ENCODE measurements around the gene BAIAP2L2.
"Not testable (repeated sequence)": the region's sequence is repeated elsewhere in the genome, so short reads cannot be mapped to it uniquely, and the experiment has no call there.

BAIAP2L2 gene

DNA sequence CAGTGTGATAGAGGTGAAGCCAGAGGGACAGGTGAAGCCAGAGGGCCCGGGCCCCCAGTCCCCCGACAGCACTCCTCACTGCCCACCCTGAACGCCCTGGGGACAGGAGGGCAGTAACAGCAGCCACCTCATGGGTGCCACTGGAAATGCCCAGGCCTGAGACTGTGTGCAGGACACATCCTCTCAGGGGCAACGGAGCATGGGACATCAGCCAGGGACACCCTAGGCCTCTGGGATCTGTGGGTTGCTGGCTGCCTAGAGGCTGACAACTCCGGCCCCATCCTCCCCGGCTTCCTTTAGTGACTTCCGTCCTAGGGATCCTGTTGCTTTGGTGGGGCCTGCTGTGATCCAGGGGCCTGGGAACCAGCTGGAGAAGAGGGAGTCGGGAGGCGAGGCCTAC lies 17.4 kb upstream of the BAIAP2L2 start:
- no peak for DNase-seq (ENCODE audit: low read depth)

DNA sequence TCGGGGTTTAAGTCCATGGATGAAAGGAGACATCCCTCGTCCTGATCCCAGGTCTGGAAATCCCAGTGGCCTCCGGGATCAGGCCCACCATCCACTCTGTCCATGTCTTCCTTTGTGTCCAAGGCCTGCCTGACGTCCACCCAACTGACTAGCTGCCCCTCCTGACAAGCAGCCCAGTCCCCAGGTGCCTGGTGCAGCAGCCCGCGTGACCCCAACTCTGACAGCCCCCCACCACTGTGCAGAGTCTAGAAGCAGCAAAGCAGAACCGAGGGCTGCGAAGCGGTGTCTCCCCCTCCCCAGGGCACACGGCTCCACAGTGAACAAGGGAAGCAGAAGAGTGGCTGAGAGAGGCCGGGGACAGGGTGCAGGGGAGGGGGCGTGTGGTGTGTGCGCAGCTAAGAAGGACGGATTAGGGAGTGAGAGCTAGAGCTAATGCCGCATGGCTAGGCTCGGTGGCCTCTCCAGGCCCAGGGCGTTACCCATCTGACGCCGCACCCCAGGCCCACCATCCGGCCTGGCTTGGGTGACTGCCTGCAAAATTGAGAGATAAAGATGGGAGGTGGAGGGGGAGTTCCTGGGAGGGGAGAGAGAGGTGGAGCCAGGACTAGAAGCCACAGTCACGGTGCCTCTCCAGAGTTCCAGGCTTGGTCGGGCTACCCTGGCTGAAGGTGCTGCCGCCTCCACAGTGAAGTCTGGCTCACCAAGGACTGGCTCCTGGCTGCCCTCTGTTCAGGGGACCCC lies 16.6 kb upstream of the BAIAP2L2 start:
- no peak for DNase-seq (ENCODE audit: low read depth)

DNA sequence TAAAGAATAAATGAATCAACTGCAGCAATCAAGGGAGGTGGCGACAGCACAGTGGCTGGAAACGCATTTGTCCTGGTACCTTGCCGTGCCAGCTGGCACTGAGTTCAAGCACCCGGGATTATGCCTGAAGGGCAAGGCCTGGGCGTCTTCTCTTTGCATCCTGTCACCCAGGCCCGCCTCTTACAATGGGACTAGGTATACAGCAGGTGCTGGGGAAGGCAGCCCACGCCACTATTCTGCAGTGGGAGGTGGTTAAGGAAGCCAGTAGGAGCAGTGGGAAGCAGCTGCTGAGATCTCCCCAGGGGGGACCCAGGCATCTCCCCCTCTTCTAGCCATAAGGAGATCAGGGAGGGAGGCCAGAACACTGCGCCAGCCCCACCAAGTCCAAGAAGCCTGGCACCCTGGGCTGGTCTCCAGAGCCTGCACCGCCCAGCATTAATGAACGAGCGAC lies 15.3 kb upstream of the BAIAP2L2 start:
- DNase-seq (ENCODE audit: low read depth): no peak

DNA sequence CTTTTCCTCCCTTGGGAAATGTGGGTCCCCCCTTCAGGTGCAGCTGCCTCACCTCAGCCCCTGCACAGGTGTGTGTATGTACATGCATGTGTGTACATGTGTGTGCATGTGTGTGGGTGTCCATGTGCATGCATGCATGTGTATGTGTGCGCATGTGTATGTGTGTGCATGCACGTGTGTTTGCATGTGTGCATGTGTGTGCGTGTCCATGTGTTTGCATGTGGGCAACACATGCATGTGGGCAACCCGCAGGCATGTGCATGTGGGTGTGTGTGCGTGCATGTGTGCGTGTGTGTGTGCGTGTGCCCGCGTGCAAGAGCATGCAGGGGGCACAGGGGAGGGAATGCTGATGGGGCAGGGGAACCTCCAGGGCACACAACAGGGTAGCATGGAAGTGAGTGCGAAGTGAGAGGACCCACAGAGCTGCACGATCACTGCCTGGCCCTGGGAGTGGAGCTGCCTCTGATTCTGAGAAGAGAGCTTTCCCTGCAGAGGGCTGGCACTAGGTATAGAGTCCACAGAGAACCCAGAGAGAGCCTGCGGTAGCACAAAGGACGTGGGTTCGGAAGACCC lies 14.6 kb upstream of the BAIAP2L2 start:
- no peak for DNase-seq (ENCODE audit: low read depth)

DNA sequence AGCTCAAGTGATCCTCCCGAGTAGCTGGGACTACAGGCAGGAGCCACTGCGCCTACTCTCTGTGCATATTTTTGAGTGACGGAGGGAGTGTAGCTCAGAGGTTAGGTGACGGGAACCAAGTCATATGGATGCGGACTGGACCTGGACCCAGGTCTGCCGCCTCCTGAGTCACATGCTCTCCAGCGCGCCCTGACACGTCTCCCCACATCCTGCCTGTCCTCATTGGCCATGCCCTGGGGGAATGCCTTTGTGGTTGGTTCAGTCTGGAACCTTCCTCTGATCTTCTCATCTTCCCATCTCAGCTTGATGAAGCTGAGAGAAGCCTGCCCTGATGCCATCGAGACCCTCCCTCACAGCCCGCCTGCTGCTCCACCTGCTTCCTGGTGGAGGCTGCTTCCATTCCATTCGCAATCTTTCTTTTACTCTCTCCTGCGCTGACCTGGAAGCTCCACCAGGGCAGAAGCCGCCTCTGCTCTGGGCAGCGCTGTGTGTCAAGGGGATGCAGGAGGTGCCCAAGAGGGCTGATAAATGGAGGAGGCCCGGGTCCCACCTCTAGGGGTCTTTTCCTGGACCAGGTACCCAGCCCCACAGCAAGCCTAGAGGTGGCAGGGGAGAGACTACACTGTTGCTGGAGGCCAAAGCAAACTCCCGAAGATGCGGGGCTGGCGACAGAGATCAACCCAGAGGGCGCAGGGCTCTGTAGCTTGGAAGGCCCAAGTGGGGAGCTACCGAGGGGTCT lies 13.9 kb upstream of the BAIAP2L2 start:
- DNase-seq (ENCODE audit: low read depth): no peak

DNA sequence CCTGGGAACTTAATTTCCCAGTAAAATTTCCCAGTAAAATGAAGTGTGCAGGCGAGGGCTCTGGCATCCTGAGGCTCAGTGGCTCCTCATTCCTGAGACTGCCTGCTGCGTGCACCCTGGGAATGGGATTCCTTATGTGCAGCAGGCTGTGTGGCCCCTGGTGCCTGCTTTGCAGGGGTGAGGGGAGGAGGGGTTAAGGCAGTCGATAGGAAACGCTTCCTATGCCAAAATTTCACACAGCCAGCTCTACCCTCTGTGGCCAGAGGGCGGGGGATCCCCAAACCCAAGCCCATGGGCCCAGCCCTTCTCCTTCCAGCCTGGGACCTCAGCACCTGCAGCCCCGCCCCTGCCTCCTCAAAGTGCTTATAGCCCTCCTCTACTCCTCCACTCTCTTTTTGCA lies 12.1 kb upstream of the BAIAP2L2 start:
- DNase-seq (ENCODE audit: low read depth): no peak

DNA sequence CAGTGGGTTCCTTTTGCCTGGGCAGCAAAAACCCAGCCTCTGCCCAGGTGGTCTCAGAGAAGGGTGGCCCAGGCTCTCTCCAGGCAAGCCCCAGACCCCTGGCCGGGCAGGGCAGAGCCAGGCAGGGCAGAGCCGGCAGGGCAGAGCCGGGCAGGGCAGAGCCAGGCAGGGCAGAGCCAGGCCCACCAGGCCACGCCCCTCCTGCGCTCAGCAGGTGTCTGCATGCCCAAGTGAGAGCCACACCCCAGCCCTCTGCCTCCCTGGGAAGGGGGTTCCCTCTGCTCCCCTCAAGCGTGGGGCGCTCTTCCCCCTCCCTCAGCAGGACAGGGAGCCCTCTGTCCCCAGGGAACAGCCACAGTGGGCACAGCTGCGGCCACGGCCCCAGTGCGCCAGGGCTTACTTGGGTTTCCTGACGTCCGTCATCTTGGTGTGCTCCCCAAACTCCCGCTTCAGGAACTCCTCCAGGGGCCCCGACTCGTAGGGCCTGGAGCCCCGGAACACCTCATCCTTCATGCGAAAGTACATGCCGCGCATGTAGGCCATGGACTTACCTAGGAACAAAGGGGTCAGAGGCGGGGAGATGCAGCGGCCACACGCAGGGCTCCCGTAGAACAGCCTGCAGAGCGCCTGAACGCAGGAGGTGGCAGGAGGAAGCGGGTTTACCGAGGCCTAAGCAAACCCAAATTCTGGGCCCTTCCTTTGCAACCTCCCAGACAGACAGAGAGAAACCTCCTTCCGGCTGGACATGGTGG lies 10.1 kb upstream of the BAIAP2L2 start:
- DNase-seq (ENCODE audit: low read depth): no peak

DNA sequence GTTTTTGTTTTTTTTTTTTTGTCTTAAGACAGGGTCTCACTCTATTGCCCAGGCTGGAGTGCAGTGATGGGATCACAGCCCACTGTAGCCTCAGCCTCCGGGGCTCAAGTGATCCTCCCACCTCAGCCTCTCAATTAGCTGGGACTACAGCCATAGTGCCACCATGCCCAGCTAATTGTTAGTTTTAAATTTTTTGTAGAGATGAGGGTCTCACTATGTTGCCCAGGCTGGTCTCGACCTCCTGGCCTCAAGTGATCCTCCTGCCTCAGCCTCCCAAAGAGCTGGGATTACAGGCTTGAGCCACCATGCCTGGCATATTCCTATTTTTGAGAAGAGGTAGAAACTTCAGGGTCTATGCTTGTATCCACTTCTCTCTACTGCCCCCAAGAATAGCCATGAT lies 8.3 kb upstream of the BAIAP2L2 start:
- not testable (repeated sequence) for DNase-seq (ENCODE audit: low read depth)

DNA sequence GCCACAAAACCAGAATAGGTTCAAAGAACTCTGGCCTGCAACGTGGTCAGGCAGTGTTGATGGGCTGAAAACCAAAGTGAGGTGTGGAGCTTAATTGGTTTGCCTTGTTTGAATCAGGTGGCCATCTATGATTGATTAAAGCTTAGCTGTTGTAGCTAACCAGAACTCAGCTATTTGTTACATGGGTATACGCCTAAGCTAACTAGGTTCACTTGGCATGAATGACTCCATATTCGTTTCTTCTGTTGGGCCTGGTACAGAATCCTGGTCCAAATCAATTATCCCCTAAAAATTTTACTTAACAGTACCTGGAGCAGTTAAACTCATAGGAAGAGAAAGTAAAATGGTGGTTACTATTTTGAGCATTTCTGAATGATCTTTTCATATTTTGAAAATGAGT lies 7.7 kb upstream of the BAIAP2L2 start:
- no peak for DNase-seq (ENCODE audit: low read depth)

DNA sequence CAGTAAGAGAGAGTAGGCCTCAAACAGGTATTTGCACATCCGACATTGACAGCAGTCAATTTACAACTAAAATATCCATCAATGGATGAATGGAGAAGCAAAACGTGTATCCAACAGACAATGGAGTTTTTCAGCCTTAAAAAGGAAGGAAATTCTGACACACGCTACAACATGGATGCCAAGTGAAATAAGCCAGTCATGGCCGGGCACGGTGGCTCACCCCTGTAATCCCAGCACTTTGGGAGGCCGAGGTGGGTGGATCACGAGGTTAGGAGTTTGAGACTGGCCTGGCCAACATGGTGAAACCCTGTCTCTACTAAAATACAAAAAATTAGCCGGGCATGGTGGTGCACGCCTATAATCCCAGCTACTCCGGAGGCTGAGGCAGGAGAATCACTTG lies 7.1 kb upstream of the BAIAP2L2 start:
- not testable (repeated sequence) for DNase-seq (ENCODE audit: low read depth)

DNA sequence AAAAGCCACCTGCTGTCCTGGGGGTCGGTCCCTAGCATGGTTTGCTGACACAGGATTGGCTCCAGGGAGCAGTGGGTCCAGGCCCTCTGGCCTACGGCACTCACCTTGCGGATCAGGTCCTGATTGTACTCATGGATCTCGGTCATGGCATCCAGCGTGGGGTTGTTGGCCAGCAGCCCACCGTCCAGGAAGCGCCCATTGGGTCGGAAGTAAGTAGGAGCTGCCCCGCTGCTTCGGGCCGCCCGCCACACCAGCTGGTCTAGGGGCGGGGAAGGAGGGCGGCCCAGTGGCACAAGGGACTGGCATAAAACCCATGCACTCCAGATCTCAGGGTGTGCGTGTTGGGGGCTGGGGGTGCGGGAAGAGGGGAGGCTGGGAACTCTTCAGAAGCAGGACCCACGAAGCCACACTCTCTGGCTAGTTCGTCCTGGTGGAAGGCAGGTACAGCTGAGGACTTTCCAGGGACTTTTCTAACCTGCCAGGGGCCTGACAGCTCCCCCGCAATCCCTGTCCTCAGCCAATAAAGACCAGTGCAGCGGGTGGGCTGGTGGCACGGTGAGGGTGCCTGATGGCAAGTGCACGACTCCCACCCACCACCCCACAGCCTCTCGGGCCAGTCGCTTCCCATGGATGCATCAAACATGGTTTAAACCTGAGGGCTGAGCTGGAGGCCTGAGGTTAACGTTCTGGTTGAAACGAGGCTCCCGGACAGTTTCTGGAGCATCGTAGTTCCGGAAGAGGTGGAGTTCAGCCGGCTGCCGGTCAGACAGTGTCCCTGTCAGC lies 5.1 kb upstream of the BAIAP2L2 start:
- no peak for DNase-seq (ENCODE audit: low read depth)

DNA sequence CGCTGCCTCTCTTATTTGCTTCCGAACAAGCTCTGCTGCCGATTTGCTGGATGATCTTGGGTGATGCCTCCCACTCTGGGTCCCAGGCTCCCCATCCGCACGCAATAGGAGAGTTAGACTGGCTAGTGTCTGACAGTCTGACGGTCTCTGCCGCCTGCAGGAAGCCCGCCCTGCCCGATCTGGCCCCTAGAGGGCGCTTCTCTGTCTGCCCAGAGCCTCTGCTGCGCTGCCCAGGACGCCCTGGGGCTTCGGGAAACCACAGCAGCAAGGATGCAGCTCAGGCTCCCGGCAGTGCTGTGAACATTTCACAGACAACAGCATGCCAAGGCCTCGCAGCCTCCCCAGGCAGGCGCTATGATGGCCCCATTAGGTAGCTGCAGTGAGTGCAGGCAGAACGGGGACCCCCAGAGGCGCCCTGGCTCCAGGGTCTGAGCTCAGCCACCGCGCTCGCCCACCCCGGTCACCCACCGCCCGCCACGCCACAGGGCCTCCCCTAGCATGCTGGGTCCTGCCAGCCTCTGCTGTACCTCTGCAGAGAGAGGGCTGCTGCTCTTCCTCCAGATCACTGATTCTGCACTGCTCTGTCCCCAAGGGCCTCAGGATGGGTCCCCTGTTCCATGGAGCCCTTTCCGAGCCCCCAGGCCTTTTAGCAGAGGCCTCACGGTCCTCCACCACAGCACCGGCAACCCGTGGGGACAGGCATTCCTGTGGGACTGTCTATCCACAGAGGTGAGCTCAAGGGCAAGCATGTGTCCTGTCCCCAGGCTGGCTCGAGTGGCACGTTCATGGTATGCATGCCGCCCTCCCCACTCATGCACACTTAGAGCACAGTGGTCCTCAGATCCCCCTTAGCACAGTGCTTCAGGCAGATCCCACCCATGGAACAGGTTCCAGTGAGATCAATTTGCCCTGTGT lies 4.3 kb upstream of the BAIAP2L2 start:
- DNase-seq (ENCODE audit: low read depth): peak; percentile 60

DNA sequence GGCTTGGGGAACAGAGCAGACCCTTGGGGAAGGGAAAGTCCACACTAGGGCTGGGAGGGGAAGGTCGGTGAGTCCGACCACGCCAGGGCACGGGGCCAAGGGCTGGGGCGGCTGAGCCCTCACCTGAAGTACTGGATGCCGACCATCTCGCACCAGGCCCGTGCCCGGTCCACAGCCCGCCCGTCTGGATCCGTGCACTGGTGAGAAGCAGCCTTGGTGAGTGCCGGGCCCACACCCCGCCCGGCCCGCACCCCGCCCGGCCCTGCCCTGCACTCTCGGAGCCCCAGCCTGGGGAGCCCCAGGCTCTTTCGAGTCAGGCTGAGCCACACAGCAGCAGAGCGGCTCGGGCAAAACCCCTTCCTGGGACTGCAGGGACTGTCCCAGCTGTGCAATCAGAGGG lies 1.9 kb upstream of the BAIAP2L2 start:
- DNase-seq (ENCODE audit: low read depth): no peak

DNA sequence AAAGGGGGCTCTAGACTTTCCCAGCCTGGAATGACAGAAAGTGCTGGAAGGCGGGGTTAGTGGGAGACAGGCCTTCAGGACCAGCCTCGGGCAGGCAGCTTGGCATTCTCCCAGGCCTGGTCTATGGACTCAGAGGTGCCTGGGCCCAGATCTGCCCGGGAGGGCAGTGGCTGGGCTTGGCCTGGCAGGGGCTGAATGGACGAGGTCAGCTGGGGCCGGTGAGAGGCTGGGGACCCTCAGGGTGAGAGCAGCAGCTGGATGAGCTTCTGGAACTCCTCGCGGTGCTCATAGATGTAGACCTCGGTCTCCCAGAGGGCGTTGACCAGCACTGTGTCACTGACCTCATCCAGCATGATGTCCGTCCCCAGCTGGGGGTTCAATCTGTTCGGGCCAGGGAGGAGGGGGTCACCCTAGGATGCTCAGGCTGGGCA lies 1.5 kb upstream of the BAIAP2L2 start:
- no peak for DNase-seq (ENCODE audit: low read depth)

DNA sequence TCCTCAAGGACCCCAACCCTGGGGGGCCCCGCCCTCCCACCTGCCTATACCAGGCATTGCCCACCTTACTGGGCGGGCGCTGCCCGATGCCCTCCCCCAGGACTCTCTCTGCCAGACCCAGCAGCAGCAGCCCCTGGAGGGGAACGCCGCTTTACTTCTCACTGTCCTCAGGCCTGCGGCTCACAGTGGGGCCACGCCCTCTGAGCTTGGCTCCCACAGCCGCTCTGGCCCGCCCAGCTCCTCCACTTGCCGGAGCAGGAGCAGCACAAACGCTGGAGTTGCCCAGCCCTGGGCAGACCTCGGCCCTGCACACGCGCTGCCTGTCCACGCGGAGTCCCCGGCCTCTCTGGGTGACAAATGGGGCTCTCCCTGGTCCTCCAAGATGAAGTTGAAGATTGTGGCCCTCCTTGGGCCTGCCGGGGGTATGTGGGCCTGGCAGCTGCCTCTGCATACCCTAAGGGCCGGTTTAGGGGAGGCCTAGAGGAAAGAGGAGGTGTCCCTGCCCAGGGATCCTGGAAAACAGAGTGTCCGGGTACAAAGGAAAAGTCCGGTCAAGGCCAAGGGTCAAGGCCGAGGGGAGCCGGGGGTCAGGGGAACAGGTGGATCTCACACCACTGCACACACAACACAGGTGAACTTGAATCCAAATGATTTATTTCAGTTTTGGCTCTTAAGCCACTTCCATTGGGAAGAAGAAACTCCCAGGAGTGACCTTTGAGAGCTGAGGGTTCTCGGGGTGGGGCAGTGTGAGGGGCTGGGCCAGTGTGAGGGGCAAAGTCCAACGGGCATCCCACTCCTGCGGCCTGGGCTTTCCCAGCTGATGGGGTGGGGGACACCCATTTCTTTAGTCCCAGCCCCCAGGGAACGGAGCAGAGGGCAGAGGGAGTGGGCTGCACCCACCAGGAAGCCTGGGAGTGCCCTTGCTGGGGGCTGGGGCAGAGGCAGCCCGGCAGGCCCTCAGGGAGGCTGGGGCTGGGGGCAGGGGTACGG lies 674 bp upstream of the BAIAP2L2 start:
- no peak for DNase-seq (ENCODE audit: low read depth)

DNA sequence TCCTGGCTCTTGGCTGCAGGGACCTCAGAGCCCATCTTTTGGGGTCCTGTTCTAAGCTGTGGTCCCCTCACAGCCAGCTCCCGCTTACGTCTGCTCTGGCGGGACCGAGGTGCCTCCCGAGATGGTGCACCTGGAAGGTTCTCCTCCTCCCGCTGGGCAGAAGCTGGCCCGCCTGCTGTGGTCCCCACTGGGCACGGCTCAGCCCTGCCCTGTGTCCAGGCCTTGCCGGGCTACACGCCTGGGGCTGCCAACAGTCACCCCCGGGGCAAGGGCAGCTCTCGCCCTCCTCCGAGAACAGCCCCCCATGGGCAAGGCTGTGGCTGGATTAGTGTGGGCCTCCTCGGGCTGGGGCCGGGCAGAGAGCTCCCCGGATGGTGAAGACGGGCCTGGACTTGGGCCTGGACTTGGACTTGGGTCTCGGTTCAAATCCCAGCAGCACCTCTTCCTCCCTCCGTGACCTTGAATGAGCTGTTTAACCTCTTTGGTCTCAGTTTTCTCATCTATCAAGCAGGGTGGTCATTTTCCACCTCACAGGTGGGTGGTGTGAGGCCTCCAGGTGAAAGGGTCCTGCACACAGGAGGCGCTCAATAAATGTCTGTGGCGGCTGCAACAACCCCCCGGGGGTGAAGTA lies 998 bp downstream of the BAIAP2L2 start:
- DNase-seq (ENCODE audit: low read depth): no peak

DNA sequence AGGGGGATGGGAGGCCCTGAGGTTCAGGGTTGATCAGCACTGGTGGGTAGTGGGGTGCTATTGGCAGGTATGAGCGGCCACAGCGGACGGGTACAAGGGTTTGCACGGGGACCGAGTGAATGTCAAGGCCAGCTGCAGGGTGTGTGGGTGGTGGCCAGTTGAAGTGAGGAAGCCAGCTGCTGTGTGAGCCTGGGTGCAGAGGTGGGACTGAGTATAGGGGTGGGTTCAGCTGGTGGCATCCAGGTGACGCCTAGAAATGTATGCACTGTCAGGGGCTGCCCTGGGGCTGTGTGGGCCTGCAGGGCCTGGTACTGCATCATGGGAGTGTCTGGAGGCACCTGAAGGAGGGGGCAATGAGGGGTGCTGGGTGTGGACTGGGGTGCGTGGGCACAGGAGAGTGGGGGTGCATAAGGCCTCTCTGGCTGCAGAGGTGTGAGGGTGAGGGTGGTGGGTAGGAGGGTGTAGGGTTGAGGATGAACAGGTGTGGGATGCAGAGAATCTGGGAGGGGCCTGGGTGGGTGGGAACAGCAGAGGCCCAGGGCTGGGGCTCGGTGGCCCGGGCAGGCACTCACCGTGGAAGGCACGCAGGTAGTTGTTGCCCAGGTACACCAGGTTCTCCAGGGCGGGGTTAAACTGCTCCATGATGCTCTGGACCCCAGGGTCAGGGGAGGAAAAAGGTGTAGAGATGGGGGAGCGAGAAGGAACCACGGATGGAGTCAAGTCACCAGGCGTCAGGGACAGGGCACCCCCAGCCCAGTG lies 1.7 kb downstream of the BAIAP2L2 start:
- DNase-seq (ENCODE audit: low read depth): no peak
